H9 (cell line): ENCODE results near the gene CACNA2D3. TPM values are rescaled to one million over a fixed set of nuclear protein-coding genes. Genes with fewer than 3 reads are reported as not detected.

ENCODE experiments used
- DNase-seq: peaks from one replicate; pipeline ENCODE4 v3.0.0-alpha.2; 2017
- H2AFZ ChIP-seq: one replicate; pipeline ENCODE4 v1.6.1; 2013; ENCODE audit warnings: mild to moderate bottlenecking, low read length, control low read depth, moderate library complexity
- H2AK5ac ChIP-seq: 2 replicates; pipeline ENCODE4 v1.6.1; 2013; ENCODE audit warnings: low read length, control low read depth, mixed read lengths; ENCODE audit not compliant: insufficient read length
- H2BK120ac ChIP-seq: one replicate; pipeline ENCODE4 v1.6.1; 2013; ENCODE audit warnings: low read depth, mild to moderate bottlenecking, low read length, control low read depth, inconsistent platforms; ENCODE audit not compliant: poor library complexity, severe bottlenecking
- H2BK12ac ChIP-seq: 2 replicates; pipeline ENCODE4 v1.6.1; 2013; ENCODE audit warnings: low read length, control low read depth, mixed read lengths, low read depth; ENCODE audit not compliant: insufficient read length
- H2BK15ac ChIP-seq: 2 replicates; pipeline ENCODE4 v1.6.1; 2013; ENCODE audit warnings: low read depth, low read length, control low read depth
- H2BK20ac ChIP-seq: one replicate; pipeline ENCODE4 v1.6.1; 2013; ENCODE audit warnings: low read depth, mild to moderate bottlenecking, low read length, control low read depth, inconsistent platforms; ENCODE audit not compliant: poor library complexity, severe bottlenecking
- H2BK5ac ChIP-seq: 2 replicates; pipeline ENCODE4 v1.6.1; 2013; ENCODE audit warnings: low read length, control low read depth, mixed read lengths; ENCODE audit not compliant: insufficient read length
- H3K14ac ChIP-seq: 2 replicates; pipeline ENCODE4 v1.6.1; 2013; ENCODE audit warnings: low read length, control low read depth; ENCODE audit not compliant: insufficient read depth
- H3K18ac ChIP-seq: 2 replicates; pipeline ENCODE4 v1.6.1; 2013; ENCODE audit warnings: low read depth, mild to moderate bottlenecking, mixed read lengths, low read length, control low read depth; ENCODE audit not compliant: insufficient read length
- H3K23ac ChIP-seq: 2 replicates; pipeline ENCODE4 v1.6.1; 2013; ENCODE audit warnings: low read length, control low read depth, mixed read lengths, low read depth; ENCODE audit not compliant: insufficient read length
- H3K23me2 ChIP-seq: 2 replicates; pipeline ENCODE4 v1.6.1; 2013; ENCODE audit warnings: low read depth, mild to moderate bottlenecking, mixed read lengths, low read length, control low read depth; ENCODE audit not compliant: insufficient read length, poor library complexity, severe bottlenecking
- H3K27ac ChIP-seq: 2 replicates; pipeline ENCODE4 v1.5.1; 2013; ENCODE audit warnings: low read length, control low read depth, mixed read lengths, low read depth; ENCODE audit not compliant: insufficient read length
- H3K27me3 ChIP-seq: 2 replicates; pipeline ENCODE4 v1.6.1; 2013; ENCODE audit warnings: low read length, control low read depth, inconsistent platforms; ENCODE audit not compliant: insufficient read depth
- H3K4ac ChIP-seq: 2 replicates; pipeline ENCODE4 v1.6.1; 2013; ENCODE audit warnings: low read depth, mild to moderate bottlenecking, control low read depth, inconsistent platforms, low read length, moderate library complexity
- H3K4me1 ChIP-seq: 2 replicates; pipeline ENCODE4 v1.6.1; 2013; ENCODE audit warnings: low read length, control low read depth, inconsistent platforms; ENCODE audit not compliant: insufficient read depth
- H3K4me2 ChIP-seq: 2 replicates; pipeline ENCODE4 v1.6.1; 2013; ENCODE audit warnings: low read length, control low read depth, mixed read lengths; ENCODE audit not compliant: insufficient read length, insufficient read depth
- H3K56ac ChIP-seq: 2 replicates; pipeline ENCODE4 v1.6.1; 2013; ENCODE audit warnings: low read depth, mild to moderate bottlenecking, mixed read lengths, low read length, control low read depth; ENCODE audit not compliant: insufficient read length
- H3K79me1 ChIP-seq: 2 replicates; pipeline ENCODE4 v1.6.1; 2013; ENCODE audit warnings: low read depth, mild to moderate bottlenecking, moderate library complexity, low read length, control low read depth, inconsistent platforms; ENCODE audit not compliant: insufficient read depth, poor library complexity, severe bottlenecking
- H3K79me2 ChIP-seq: 2 replicates; pipeline ENCODE4 v1.6.1; 2013; ENCODE audit warnings: low read length, control low read depth, inconsistent platforms; ENCODE audit not compliant: insufficient read depth
- H3K9ac ChIP-seq: 2 replicates; pipeline ENCODE4 v1.6.1; 2013; ENCODE audit warnings: low read length, control low read depth, mixed read lengths; ENCODE audit not compliant: insufficient read length; ENCODE audit errors: extremely low read depth
- H3K9me3 ChIP-seq: one replicate; pipeline ENCODE4 v1.6.1; 2013; ENCODE audit warnings: low read depth, low read length, inconsistent platforms; ENCODE audit not compliant: control insufficient read depth
- H3T11ph ChIP-seq: one replicate; pipeline ENCODE4 v1.6.1; 2013; ENCODE audit warnings: mild to moderate bottlenecking, low read length, control low read depth, inconsistent platforms
- H4K20me1 ChIP-seq: one replicate; pipeline ENCODE4 v1.6.1; 2013; ENCODE audit not compliant: control insufficient read depth, insufficient read length, insufficient read depth
- H4K5ac ChIP-seq: 2 replicates; pipeline ENCODE4 v1.6.1; 2013; ENCODE audit warnings: low read depth, mild to moderate bottlenecking, mixed read lengths, low read length, control low read depth; ENCODE audit not compliant: insufficient read length
- H4K8ac ChIP-seq: replicated peaks from 2 replicates; pipeline ENCODE4 v1.6.1; 2013; ENCODE audit warnings: low read length, control low read depth, mixed read lengths, low read depth; ENCODE audit not compliant: insufficient read length
- H4K91ac ChIP-seq: 2 replicates; pipeline ENCODE4 v1.6.1; 2013; ENCODE audit warnings: low read depth, mild to moderate bottlenecking, moderate library complexity, mixed read lengths, low read length, control low read depth; ENCODE audit not compliant: insufficient read length
- H3K27ac Mint-ChIP-seq, 3 experiments: 2 replicates in 2 of 3; 3 replicates in 1 of 3; pipeline ENCODE4 v1.8.0; 2020 to 2021; ENCODE audit warnings: mixed read lengths in 3 of 3, mild to moderate bottlenecking in 1 of 3, moderate library complexity in 1 of 3
- H3K27me3 Mint-ChIP-seq: 2 replicates; pipeline ENCODE4 v1.8.0; 2021; ENCODE audit warnings: low read depth, mild to moderate bottlenecking, moderate library complexity, mixed read lengths
- H3K36me3 Mint-ChIP-seq, 3 experiments: 2 replicates in 2 of 3; 3 replicates in 1 of 3; pipeline ENCODE4 v1.8.0; 2020 to 2021; ENCODE audit warnings: low read depth in 3 of 3, mixed read lengths in 3 of 3; ENCODE audit not compliant: insufficient read depth in 1 of 3
- H3K4me1 Mint-ChIP-seq, 2 experiments: 2 replicates each; pipeline ENCODE4 v1.8.0; 2020; ENCODE audit warnings: mixed read lengths in 2 of 2
- H3K4me3 Mint-ChIP-seq, 2 experiments: 2 replicates in 1 of 2; 3 replicates in 1 of 2; pipeline ENCODE4 v1.8.0; 2020 to 2021; ENCODE audit warnings: mild to moderate bottlenecking in 2 of 2, mixed read lengths in 2 of 2, moderate library complexity in 1 of 2
- H3K9me3 Mint-ChIP-seq, 2 experiments: 2 replicates in 1 of 2; 3 replicates in 1 of 2; pipeline ENCODE4 v1.8.0; 2020; ENCODE audit warnings: mild to moderate bottlenecking in 2 of 2, mixed read lengths in 2 of 2, moderate library complexity in 1 of 2
- WGBS: extraction: QIAGEN DNeasy Blood & Tissue Kit; methylation state at CpG from one replicate; pipeline ENCODE4 v1.1.7; 2013; ENCODE audit warnings: missing lambda C conversion rate, low lambda C conversion rate, mixed read lengths; ENCODE audit not compliant: insufficient read length; ENCODE audit errors: extremely low coverage; 5-methylcytosine and 5-hydroxymethylcytosine counted together
- total RNA-seq: library from RNA; stranded (reverse); gene quantifications from 2 replicates; pipeline ENCODE4 v1.2.1, GENCODE V29; 2021
- TF ChIP-seq, protein P1 (sequence below): fragments of 200-600 bp; sonication (generic); conservative IDR thresholded peaks from 3 replicates; pipeline ENCODE4 v1.8.0; 2021; ENCODE audit warnings: antibody characterized with exemption, mild to moderate bottlenecking

Gene CACNA2D3
- total RNA-seq, 1 experiment from 2014 or later, result 3.2 TPM

DNA sequence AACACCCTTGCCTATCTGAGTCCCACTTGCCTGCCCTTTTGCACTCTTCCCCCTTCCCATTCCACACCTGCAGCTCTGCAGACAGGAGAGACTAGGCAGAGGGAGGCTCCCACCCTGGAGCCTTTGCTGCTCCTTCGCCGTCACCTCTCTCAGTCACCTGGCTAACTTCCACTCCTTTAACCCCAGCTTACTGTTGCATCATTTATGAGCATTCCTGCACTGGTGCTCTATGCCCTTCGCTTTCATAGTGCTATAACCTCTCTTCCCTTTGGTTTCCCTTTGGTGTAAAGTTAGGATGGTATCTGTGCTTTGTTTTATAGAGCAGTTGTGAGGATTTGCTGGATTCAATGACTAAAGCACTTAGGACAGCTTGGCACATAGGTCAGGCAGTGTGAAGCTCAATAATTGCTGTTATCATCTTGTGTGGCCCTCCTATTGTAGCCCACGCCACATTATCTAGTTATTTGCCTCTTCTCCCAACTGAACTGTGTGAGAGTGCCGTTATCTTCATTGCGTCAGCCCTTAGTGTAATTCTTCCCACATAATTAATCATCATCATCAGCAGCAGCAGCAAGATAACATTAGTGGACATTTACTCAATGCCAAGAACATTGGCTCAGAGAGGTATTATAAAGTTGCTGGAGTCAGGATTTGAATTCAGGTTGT, 253.9 kb downstream of the CACNA2D3 start:
- Mint-ChIP-seq H3K4me3 (no peak overlapping the region), H3K27ac (peak overlapping the region in 1 of 3 experiments; percentile 68; a peak in 2 of 7 replicates), H3K36me3 (no peaks in the 10 kb centered on the region), H3K4me1 (no peaks in the 10 kb centered on the region), H3K27me3 (peaks cover 8% of the 10 kb centered on the region), H3K9me3 (no peaks in the 10 kb centered on the region)
- Histone ChIP-seq H3K56ac (no peak overlapping the region), H3K4me1 (no peaks in the 10 kb centered on the region), H3K23ac (no peak overlapping the region), H3K27me3 (no peaks in the 10 kb centered on the region), H2BK5ac (no peak overlapping the region), H4K91ac (no peak overlapping the region), H3K4ac (no peak overlapping the region), H3T11ph (no peak overlapping the region), H4K5ac (no peak overlapping the region), H2BK20ac (no peak overlapping the region), H3K9me3 (no peaks in the 10 kb centered on the region), H3K79me1 (no peaks in the 10 kb centered on the region), H3K27ac (no peak overlapping the region), H3K4me2 (no peak overlapping the region), H2BK15ac (no peak overlapping the region), H3K79me2 (no peaks in the 10 kb centered on the region), H2AFZ (no peak overlapping the region), H3K23me2 (no peaks in the 10 kb centered on the region), H2AK5ac (no peak overlapping the region), H2BK120ac (no peak overlapping the region), H4K8ac (no peak overlapping the region), H4K20me1 (no peaks in the 10 kb centered on the region), H2BK12ac (no peak overlapping the region), H3K9ac (no peak overlapping the region), H3K18ac (no peak overlapping the region), H3K14ac (peak overlapping the region; percentile 19; the same call in 1 of the 2 replicates)
- TF ChIP-seq, protein P1, sequence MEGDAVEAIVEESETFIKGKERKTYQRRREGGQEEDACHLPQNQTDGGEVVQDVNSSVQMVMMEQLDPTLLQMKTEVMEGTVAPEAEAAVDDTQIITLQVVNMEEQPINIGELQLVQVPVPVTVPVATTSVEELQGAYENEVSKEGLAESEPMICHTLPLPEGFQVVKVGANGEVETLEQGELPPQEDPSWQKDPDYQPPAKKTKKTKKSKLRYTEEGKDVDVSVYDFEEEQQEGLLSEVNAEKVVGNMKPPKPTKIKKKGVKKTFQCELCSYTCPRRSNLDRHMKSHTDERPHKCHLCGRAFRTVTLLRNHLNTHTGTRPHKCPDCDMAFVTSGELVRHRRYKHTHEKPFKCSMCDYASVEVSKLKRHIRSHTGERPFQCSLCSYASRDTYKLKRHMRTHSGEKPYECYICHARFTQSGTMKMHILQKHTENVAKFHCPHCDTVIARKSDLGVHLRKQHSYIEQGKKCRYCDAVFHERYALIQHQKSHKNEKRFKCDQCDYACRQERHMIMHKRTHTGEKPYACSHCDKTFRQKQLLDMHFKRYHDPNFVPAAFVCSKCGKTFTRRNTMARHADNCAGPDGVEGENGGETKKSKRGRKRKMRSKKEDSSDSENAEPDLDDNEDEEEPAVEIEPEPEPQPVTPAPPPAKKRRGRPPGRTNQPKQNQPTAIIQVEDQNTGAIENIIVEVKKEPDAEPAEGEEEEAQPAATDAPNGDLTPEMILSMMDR, result no peak
- no peak for DNase-seq
- no CpG with 5 or more reads among the region's 6 CpGs for WGBS
